Ishikawa (cell line): ENCODE measurements around the gene PRR4.

Experiments used
- CEBPB ChIP-seq: IDR thresholded peaks from 2 replicates; pipeline ENCODE4 v1.6.1; 2012
- CREB1 ChIP-seq: IDR thresholded peaks from 2 replicates; pipeline ENCODE4 v1.6.1; 2012; ENCODE audit warnings: low read depth
- EGR1 ChIP-seq: IDR thresholded peaks from 2 replicates; pipeline ENCODE4 v1.6.1; 2012
- EP300 ChIP-seq: IDR thresholded peaks from 2 replicates; pipeline ENCODE4 v1.6.1; 2012; ENCODE audit warnings: borderline replicate concordance
- FOXM1 ChIP-seq: IDR thresholded peaks from 2 replicates; pipeline ENCODE4 v1.6.1; 2012; ENCODE audit warnings: low read depth, borderline replicate concordance
- MAX ChIP-seq: IDR thresholded peaks from 2 replicates; pipeline ENCODE4 v1.6.1; 2012
- NFIC ChIP-seq: IDR thresholded peaks from 2 replicates; pipeline ENCODE4 v1.6.1; 2012
- RAD21 ChIP-seq: IDR thresholded peaks from 2 replicates; pipeline ENCODE4 v1.6.1; 2012; ENCODE audit warnings: low read depth
- REST ChIP-seq: IDR thresholded peaks from 2 replicates; pipeline ENCODE4 v1.6.1; 2012; ENCODE audit warnings: low read depth, mild to moderate bottlenecking
- TAF1 ChIP-seq: IDR thresholded peaks from 2 replicates; pipeline ENCODE4 v1.6.1; 2012; ENCODE audit warnings: low read depth, mild to moderate bottlenecking
- TCF12 ChIP-seq: IDR thresholded peaks from 2 replicates; pipeline ENCODE4 v1.6.1; 2012; ENCODE audit warnings: low read depth
- TEAD4 ChIP-seq: IDR thresholded peaks from 2 replicates; pipeline ENCODE4 v1.6.1; 2012
- USF1 ChIP-seq: IDR thresholded peaks from 2 replicates; pipeline ENCODE4 v1.6.1; 2012
- YY1 ChIP-seq: IDR thresholded peaks from 2 replicates; pipeline ENCODE4 v1.6.1; 2012; ENCODE audit warnings: low read depth
- ZBTB7A ChIP-seq: IDR thresholded peaks from 2 replicates; pipeline ENCODE4 v1.6.1; 2012; ENCODE audit warnings: low read depth

The PRR4 gene

GRCh38 chr12:10855807-10856206 lies 6.5 kb upstream of the PRR4 start:
- TF ChIP-seq TAF1 = no peak
- TF ChIP-seq TCF12 = no peak

- TF ChIP-seq TEAD4 (no peak), EP300 (no peak), MAX (no peak), TAF1 (no peak), CREB1 (no peak), REST (no peak), EGR1 (no peak), FOXM1 (no peak), CEBPB (no peak), RAD21 (no peak), TCF12 (no peak), USF1 (no peak), YY1 (no peak), NFIC (no peak), ZBTB7A (no peak)
Observed at GRCh38 chr12:10853776-10854175, 4.5 kb upstream of the PRR4 start.

- no peak for TF ChIP-seq TAF1
- TF ChIP-seq REST = no peak
- TF ChIP-seq USF1 = no peak
- no peak for TF ChIP-seq YY1
- no peak for TF ChIP-seq ZBTB7A
- no peak for TF ChIP-seq MAX
- TF ChIP-seq RAD21 = no peak
- TF ChIP-seq CEBPB = no peak
- no peak for TF ChIP-seq EP300
- no peak for TF ChIP-seq TCF12
- TF ChIP-seq TEAD4 = no peak
- no peak for TF ChIP-seq EGR1
- no peak for TF ChIP-seq FOXM1
- TF ChIP-seq NFIC = no peak
- no peak for TF ChIP-seq CREB1
Observed at GRCh38 chr12:10851243-10851858, 2.1 kb upstream of the PRR4 start.

- no peak for TF ChIP-seq TCF12
- TF ChIP-seq TEAD4 = no peak
- no peak for TF ChIP-seq CREB1
- no peak for TF ChIP-seq MAX
Observed at GRCh38 chr12:10847744-10848143, 1.5 kb downstream of the PRR4 start.

- TF ChIP-seq CREB1 = no peak
- no peak for TF ChIP-seq REST
- no peak for TF ChIP-seq EP300
- TF ChIP-seq YY1 = no peak
- no peak for TF ChIP-seq TEAD4
- no peak for TF ChIP-seq RAD21
- no peak for TF ChIP-seq TAF1
- no peak for TF ChIP-seq CEBPB
- TF ChIP-seq NFIC = no peak
- TF ChIP-seq FOXM1 = no peak
Observed at GRCh38 chr12:10842862-10843261, 6.4 kb downstream of the PRR4 start.
